ENCODE data around the gene CCP110.
A peak's percentile ranks its signal among the peaks of the same experiment; 100 is the strongest.

The CCP110 gene

DNA sequence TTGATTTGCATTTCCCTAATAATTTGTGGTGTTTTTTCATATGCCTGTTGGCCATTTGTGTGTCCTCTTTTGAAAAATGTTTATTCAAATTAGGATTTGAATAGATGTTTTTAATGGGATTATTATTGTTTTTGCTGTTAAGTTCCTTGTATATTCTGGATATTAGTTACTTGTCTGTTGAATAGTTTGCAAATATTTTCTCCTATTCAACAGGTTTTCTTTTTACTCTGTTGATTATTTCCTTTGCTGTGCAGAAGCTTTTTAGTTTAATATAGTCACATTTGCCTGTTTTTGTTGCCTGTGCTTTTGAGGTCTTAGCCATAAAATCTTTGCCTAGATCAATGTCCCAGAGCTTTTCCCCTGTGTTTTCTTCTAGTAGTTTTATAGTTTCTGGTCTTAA, 11.4 kb upstream of the CCP110 start:
- DNase-seq, result no peak

DNA sequence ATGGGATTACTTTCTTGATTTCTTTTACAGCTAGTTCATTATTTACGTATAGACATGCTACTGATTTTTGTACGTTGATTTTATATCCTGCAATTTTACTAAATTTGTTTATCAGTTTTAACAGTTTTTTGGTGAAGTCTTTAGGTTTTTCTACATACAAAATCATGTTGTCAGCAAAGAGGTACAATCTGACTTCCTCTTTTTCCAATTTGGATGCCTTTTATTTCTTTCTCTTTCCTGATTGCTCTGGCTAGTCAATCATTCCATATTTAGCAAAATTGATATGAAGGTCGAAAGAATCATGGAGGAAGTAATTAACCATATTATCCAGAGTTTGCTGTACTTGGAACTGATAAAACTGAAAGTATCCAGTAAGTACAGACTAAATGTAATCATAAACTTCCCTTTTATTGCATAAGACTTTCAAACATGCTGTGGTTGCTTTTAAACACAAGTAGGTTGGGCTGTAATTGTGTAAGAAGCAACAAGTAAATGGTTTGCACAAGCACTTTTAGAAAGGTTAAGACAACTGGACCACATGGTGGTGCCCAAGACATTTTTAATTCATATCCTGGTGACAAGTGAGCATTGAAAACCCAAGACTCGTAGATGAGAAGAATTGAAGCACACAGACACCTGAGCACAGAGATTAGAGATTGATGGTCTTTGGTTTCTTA, 10.2 kb upstream of the CCP110 start:
- no peak for DNase-seq

DNA sequence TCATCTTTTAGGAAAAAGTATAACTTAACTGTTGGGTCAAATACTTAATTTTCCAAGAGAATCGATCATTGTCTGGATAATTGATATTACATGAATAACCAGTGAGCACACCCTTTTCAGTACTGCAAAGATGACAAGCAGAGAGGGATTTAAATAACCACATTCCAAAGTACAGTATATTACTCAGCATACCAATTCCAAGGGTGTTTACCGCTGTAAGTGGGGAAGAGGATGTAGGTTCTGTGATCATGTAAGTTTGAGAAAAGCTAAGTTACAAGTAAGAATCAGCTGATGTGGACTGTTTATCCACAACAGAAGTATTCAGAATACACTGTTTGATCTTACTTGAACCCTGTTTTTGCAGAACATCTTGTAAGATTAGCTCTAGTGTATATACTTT, 8.0 kb upstream of the CCP110 start:
- DNase-seq, result no peak

DNA sequence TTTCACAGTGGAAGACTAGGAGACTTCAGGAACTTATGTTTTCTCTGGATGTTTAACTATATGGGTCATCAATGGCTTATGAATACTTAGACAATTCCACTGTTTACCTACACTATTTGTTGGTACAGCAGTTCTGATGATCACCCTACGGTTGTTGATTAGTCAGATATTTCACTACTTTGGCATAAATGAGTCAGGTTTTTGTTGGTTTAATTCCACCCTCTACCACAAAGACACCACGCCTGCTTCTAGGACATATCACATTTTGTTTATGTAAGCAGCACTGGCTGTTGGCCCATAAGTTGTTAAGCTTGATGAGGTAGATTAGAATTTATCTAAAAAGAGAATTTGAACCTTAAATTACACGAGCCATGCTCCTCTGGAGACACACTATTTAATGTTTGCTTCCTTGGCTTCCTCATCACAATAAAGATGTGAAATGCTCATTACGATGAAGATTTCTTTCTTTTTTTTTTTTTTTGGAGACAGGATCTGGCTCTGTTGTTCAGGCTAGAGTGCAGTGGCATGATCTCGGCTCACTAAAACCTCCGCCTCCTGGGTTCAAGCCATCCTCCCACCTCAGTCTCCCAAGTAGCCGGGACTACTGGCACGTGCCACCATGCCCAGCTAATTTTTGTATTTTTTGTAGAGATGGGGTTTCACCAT, 6.2 kb upstream of the CCP110 start:
- DNase-seq, result no peak

DNA sequence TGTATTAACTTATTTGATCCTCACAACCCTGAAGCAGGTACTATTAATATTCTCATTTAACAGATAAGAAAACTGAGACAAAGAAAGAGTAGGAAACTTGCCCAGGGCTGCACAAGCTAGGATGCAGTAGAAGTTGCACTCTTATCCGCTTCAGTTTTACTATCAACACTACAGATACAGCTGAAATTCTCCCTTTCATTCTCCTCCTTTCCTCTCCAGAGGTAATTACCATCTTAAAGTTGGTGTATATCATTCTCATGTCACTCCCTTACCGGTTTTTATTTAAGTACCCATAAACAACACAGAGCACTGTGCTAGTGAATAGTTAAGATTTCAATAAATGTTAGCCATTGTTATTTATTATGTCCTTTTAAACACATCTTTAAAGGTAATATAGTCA, 5.4 kb upstream of the CCP110 start:
- DNase-seq, result no peak

DNA sequence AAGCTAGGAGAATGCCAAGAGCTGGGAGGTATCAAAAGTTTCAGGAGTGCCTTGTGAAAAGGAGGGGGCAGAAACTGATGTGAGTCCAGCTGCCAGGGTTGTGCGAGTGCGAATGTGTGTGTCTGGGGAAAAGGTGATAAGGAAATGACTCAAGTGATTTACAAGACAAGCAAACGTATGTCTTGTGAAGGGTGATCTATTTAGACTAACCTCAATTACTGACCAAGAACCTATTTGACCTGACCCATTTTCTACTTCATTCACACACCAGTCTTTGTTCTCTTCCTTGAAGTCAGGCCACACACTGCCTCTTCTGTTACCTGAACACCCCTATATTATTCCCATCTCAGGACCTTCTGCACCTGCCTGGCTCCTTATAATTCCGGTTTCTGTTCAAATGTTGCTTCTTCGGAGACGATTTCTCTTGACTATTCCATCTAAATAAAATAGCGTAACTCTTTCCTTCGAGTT, 2.8 kb upstream of the CCP110 start:
- DNase-seq, result no peak

DNA sequence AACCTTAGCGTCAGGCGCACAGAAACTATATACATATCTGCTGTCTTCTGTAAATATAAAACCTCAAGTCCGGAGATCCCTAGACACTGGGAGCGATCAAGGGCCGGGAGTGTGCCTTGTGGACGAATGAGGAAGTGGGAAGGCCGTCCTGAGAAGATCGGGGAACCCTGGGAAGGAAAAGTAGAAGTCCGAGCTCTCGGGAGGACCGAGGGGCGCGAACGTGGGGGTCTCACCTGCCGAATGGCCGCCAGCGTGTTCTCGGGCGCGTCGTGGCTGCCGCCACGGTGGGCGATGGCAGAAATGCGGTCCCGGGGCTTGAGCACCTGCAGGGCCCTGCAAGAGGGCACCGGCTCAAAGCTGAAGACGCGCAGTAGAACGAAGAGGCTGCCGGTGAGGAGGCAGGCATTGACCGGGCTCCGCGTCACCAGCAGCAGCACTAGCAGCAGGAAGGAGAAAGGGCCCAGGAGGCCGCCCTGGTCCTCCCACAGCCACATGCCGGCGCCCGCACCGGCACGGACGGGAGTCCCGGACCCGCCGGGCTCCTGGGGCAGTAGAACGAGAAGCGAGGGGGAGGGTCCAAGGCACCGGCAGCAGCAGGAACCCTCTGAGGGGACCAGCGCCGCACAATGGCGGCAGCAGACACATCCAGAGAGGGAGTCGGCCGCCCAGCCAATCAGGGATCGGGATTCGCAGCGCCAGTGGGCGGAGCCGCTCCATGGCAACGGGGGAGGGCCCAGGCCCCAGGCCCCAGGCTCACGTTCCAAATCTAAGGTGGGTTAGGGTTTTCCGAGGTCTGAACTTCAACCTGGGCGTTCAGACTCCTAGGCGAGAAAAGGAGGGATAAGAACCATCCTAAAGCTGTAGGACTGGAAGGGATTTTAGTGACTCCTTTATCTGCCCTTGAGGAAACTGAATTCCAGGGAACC, 2.0 kb upstream of the CCP110 start, which contains the start of gene GDE1:
GDE1 (minus strand) TSS at position 628 of the 926 bp plus-strand sequence; CDS start at position 494, 134 bp downstream.
- peak; percentile 96 for DNase-seq

DNA sequence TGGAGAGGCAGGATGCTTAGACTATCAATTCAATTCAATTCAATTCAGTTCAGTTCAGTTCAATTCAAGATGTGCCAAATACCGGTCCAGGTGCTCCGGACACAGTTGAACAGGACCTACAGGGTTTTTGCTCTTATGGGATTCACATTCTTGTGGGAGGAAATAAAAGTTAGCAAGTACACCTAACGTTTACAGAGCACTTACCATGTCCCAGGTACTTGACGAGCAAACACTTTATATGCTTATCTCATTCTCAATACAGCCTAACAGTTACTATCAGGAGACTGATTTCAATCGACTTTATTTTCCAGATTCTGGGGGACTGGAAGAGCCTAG, 1.4 kb upstream of the CCP110 start:
- no peak for DNase-seq

DNA sequence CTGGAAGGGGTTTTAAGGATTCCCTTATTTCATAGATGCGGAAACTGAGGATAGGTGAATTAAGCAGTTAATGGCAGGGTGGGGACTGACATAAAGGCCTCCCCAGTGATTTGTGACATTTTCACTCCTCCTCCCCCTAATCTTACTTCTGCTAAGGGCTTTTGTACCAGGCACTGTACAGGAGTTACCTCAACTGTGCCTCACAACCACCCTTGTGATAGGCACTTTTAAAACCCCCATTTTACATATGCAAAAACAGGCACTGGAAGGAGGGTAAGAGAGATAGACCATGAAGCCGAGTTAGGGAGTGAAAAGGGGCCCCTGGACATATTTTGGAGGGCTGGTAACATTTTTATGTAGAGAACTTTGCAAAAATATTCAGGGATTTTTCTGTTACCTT, 982 bp upstream of the CCP110 start:
- DNase-seq, result peak; percentile 24

DNA sequence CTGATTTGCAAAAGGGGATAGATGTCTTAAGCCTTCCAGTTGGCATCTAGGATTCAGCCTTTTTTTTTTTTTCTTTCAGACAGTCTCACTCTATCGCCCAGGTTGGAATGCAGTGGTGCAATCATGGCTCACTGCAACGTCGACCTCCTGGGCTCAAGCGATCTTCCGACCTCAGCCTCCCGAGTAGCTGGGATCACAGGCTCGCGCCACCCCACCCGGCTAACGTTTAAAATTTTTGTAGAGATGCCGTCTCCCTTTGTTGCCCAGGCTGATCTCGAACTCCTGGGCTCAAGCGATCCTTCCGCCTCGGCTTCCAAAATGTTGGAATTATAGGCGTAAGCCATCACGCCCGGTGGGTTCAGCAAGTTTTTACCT, 571 bp upstream of the CCP110 start:
- no peak for DNase-seq

DNA sequence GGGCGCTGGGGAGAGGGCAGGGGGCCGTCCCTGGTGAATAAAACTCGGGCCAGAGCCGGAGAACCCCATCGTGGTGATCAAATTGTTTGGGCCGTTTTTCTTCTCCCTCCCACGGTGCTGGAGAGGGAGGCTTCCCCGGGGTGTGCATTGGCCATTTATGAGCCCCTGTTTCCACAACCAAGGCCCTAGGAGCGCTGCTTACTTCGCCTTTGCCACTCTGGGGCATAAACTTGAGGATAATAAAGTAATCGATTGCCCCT, 544 bp downstream of the CCP110 start:
- no peak for DNase-seq

DNA sequence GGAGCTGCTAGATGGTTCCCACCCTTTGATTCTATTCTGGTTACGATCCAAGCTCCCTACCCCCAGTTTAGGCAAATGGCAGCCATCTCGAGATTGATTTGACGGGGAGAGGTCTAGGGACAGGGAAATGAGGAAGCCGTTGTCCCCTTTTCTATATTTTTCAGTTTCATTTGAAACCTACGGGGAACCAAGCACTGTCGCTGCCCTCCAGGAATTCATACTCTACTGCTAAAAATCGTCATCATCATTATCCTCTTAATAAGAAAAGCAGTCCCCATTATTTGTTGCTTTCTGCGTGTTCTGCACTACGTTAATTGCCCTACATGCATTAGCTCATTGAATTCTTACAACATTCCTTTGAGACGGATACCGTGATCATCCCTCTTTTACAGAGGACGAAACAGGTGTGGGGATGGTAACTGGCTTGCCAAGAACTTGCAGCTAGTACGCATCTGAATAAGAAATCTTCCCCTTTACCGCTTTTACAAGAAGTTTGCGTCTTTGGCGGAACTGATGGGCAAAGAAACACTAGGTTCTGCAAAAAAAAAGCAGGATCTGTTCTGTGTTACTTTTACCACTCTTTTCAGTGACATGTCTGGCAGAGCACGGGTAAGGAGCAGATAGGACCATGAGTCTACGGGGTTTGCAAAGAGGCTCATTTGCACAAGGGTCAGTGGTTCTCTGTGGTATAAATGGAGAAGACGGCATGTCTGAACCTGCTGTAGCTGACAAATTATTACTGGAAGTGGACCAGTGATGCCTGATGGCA, 1.1 kb downstream of the CCP110 start:
- DNase-seq, result no peak

DNA sequence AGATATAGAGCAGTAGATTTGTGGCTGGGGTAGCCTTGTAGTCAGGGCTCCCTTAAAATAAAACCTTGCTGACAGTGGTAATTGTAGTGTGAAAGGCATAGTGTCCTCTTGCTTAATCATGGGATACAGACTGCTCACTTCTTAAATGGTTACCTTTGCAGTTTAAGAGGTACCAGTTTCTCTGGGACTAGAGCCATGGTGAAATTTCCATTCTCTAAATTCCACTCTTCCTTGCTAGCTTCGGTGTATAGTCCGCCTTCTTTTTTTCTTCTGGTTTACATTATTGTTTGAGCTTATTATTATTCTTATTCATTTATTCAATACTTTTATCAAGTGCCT, 1.6 kb downstream of the CCP110 start:
- no peak for DNase-seq

DNA sequence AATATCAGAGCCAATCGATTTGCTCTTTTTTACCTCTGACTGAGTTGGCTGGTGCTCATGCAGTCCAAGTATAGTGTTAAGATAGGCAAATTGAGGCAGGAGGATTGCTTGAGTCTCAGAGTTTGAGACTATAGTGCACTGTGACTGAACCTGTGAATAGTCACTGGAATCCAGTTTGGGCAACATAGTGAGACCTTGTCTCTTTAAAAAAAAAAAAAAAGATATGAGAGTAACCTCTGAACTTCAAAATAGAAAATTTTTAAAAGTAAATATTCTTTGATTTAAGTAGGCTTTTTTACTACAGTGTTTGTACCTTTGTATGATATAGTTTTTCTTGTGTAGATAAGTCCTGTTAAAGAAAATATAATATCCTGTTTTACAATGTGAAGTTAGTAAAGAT, 3.4 kb downstream of the CCP110 start:
- DNase-seq, result no peak

DNA sequence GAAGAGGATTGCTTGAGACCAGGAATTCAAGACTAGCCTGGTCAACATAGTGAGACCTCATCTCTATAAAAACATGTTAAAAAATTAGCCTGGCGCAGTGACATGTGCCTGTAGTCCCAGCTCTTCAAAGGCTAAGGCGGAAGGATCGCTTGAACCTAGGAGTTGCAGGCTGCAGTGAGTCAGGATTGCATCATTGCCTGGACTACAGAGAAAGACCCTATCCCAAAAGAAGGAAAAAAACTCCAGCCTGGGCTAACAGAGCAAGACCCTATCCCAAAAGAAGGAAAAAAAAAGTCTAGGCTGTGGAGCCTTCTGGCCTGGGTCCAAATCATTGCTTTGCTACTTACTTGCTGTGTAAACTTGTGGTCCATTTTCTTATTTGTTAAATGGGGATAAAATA, 4.9 kb downstream of the CCP110 start:
- DNase-seq, result no peak

DNA sequence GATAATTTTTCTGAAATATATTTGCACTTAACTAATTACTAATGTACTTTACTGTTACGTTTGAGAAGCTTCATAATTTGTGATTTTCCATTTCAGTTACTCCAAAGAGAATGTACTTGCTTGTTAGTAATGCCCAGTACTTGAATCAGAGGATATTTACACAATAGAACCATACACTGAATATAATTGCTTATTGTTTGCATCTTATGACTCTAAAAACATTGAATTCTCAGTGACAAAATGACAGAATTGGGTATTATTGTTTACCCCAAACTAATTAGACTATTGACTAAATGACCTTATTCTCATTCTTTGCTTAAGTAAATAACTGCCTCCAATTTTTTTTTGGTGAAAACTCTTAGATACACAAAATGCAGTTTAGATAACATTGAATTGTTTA, 8.9 kb downstream of the CCP110 start:
- no peak for DNase-seq

DNA sequence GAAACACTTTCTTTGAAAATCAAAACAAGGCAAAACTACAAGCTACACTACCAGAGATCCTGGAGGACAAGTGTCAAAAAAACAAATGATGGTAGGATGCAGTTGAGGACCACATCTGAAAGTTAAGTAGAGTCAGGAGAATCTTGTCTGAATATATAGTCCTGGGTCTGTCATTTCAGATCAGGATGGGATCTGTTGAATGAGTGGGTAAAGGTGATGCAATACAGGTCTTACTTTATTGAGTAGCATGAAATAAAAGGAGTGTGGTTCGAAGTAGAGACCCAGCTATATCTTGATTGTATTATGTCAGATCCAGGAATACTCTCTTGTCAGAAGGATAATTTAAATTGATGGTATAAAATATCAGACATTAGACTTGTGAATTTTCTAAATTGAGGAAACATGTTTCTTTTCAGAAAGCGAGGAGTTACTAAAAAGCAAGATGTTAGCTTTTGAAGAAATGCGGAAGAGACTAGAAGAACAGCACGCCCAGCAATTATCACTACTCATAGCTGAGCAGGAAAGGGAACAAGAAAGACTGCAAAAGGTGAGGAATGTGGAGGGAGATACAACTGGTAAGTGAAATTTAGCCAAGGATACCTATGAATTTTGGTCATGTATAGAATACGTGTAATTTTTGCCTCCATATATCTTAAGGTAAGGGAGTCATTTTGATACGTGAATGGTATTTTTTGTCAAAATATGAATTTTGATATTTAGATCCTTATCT, 16.7 kb downstream of the CCP110 start:
- DNase-seq, result no peak

DNA sequence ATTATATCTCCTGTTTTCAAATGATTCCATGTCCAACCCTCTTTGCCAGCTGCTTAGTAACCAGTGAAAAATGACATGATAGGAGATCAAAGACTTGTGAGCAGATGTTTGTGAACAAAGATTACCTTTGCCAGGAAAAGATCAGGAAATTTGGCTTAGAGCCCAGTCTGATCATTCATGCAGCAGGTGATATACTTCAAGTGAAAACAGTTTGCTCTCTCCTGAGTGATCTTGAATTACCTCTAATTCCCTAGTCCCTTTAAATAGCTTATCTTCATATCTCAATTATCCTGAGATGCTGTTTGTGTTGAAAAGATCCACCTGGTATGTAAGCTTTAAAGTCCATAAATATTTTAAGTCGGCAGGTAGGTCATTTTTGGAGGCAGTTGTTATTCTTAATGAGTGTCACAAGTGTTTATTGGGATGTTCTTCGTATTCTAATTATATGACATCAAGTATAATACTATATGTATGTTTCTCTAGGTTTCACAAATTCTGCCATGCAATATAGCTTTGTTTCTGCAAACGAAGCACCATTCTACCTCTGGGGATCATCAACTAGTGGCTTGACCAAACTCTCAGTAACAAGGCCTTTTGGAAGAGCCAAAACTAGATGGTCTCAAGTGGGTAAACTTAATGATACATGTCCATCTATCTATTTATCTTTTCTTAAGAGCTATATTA, 18.5 kb downstream of the CCP110 start:
- peak; percentile 98 for DNase-seq

DNA sequence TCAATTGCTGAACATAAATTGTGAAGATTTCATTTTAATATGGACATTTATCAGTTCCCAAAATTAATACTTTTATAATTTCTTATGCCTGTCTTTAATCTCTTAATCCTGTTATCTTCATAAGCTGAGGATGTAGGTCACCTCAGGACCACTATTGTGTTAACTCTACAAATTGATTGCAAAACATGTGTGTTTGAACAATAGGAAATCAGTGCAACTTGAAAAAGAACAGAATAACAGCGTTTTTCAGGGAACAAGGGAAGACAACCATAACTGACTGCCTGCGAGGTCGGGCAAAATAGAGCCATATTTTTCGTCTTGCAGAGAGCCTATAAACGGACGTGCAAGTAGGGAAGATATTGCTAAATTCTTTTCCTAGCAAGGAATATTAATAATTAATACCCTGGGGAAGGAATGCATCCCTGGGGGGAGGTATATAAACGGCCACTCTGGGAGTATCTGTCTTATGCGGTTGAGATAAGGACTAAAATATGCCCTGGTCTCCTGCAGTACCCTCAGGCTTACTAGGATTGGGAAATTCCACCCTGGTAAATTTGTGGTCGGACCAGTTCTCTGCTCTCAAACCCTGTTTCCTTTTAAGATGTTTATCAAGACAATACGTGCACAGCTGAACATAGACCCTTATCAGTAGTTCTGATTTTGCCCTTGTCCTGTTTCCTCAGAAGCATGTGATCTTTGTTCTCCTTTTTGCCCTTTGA, 19.7 kb downstream of the CCP110 start:
- DNase-seq, result peak; percentile 60

DNA sequence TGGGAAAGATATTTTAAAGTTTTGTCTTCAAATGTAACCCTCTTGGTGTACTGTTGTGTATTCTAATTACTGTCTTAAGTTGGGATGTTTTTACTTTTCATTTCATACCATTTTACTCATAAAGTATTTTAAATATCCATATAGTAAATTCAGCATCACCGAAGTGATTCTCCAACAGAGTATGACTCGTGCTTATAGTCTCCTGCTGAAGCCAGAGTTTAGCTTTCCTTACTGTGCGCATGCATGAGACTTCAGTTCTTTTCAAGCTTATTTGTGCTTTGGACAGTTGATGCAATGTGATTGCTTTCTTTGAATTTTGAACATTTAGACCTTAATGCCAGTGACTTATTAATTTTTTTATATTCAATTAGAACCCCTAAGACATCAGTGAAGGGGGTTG, 24.4 kb downstream of the CCP110 start:
- no peak for DNase-seq

DNA sequence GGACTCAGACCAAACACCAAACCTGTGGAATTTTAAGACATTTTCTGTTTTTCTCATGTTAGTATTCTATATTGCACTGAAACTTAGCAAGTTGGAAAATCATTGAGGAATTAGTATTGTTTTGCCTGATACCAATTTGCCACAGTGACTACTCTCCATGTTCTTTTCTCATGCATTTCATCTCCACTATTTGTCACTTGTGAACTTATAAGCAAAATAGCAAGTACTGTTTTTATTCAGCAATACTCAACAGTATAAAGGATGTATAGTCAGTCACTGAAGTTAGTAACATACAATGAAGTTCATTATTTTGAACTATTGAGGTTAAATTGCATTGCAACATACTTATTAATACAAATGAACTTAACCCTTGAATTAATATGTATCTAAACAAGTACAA, 25.9 kb downstream of the CCP110 start:
- no peak for DNase-seq

Measured in NCI-H82 (cell line).